K562 (cell line): ENCODE data around the gene ATAD2B. TPM values are rescaled to one million over a fixed set of nuclear protein-coding genes. Genes with fewer than 3 reads are reported as not detected.

Experiments
- ARID3B ChIP-seq: fragments of 250-450 bp; sonication (Bioruptor Pico); IDR thresholded peaks from 2 replicates; pipeline ENCODE4 v1.4.0; 2020; ENCODE audit warnings: borderline replicate concordance
- ARNT ChIP-seq, 2 experiments: fragments of 450-650 bp; IDR thresholded peaks; 2 replicates each; pipeline ENCODE4 v1.6.1; 2016; ENCODE audit warnings: mild to moderate bottlenecking in 1 of 2
- CHAMP1 ChIP-seq: fragments of 450-650 bp; IDR thresholded peaks from 2 replicates; pipeline ENCODE4 v1.6.1; 2016; ENCODE audit warnings: mild to moderate bottlenecking
- CSDE1 ChIP-seq, 2 experiments: fragments of 450-650 bp; IDR thresholded peaks; 2 replicates each; pipeline ENCODE4 v1.6.1; 2016; ENCODE audit warnings: mild to moderate bottlenecking in 1 of 2
- CTBP1 ChIP-seq: fragments of 450-650 bp; IDR thresholded peaks from 2 replicates; pipeline ENCODE4 v1.6.1; 2016; ENCODE audit warnings: borderline replicate concordance
- HLTF ChIP-seq: fragments of 450-650 bp; IDR thresholded peaks from 2 replicates; pipeline ENCODE4 v1.6.1; 2016
- HMGXB4 ChIP-seq: sonication (generic); formaldehyde crosslinking; IDR thresholded peaks from 2 replicates; pipeline ENCODE4 v1.8.1; 2023; ENCODE audit warnings: mild to moderate bottlenecking, missing genetic modification reagents
- MLLT1 ChIP-seq, 2 experiments: fragments of 450-650 bp; IDR thresholded peaks; 2 replicates each; pipeline ENCODE4 v1.6.1; 2016
- MXD1 ChIP-seq: fragments of 250-450 bp; sonication (Bioruptor Pico); IDR thresholded peaks from 2 replicates; pipeline ENCODE4 v1.8.0; 2021; ENCODE audit warnings: borderline replicate concordance, mild to moderate bottlenecking, moderate library complexity; ENCODE audit not compliant: poor library complexity, severe bottlenecking
- NCOR1 ChIP-seq: fragments of 450-650 bp; IDR thresholded peaks from 2 replicates; pipeline ENCODE4 v1.6.1; 2016; ENCODE audit warnings: mild to moderate bottlenecking, moderate library complexity
- NR2C2 ChIP-seq, 2 experiments: fragments of 200-800 bp in 1 of 2; sonication (Bioruptor generic) in 1 of 2; sonication (generic) in 1 of 2; formaldehyde crosslinking in 1 of 2; IDR thresholded peaks; 2 replicates each; pipeline versions ENCODE4 v1.6.1 to v1.8.0; 2016 to 2022; ENCODE audit warnings: mild to moderate bottlenecking in 1 of 2, missing compliant biosample characterization in 1 of 2, missing genetic modification characterization in 1 of 2, missing genetic modification reagents in 1 of 2
- PCBP1 ChIP-seq: fragments of 200-400 bp; formaldehyde crosslinking; IDR thresholded peaks from 2 replicates; pipeline ENCODE4 v1.6.1; 2018; ENCODE audit warnings: mild to moderate bottlenecking, low read depth, low read length; ENCODE audit not compliant: poor library complexity, severe bottlenecking
- RFX1 ChIP-seq: fragments of 450-650 bp; IDR thresholded peaks from 2 replicates; pipeline ENCODE4 v1.6.1; 2016; ENCODE audit warnings: mild to moderate bottlenecking, moderate library complexity
- SREBF1 ChIP-seq: fragments of 150-350 bp; IDR thresholded peaks from 2 replicates; pipeline ENCODE4 v1.6.1; 2014; ENCODE audit warnings: antibody characterized with exemption, low read depth, low read length, borderline replicate concordance
- STAG1 ChIP-seq: sonication (generic); formaldehyde crosslinking; IDR thresholded peaks from 2 replicates; pipeline ENCODE4 v1.5.0; 2020; ENCODE audit warnings: missing genetic modification reagents, borderline replicate concordance
- TAL1 ChIP-seq: fragments of 450-650 bp; IDR thresholded peaks from 2 replicates; pipeline ENCODE4 v1.6.1; 2016; ENCODE audit warnings: mild to moderate bottlenecking
- ZNF146 ChIP-seq: IDR thresholded peaks from one replicate; pipeline ENCODE4 v1.6.1; 2018; ENCODE audit warnings: missing compliant biosample characterization; ENCODE audit not compliant: unreplicated experiment
- ZNF184 ChIP-seq: sonication (generic); formaldehyde crosslinking; IDR thresholded peaks from 2 replicates; pipeline ENCODE4 v1.5.0; 2020; ENCODE audit warnings: missing genetic modification reagents
- ZNF24 ChIP-seq: fragments of 450-650 bp; IDR thresholded peaks from 2 replicates; pipeline ENCODE4 v1.6.1; 2016
- ZNF551 ChIP-seq: fragments of 250-450 bp; sonication (Bioruptor Pico); IDR thresholded peaks from 2 replicates; pipeline ENCODE4 v1.5.0; 2021; ENCODE audit warnings: mild to moderate bottlenecking, moderate library complexity
- polyA plus RNA-seq, 8 experiments: library from polyadenylated mRNA; depleted of rRNA in 4 of 8; stranded (reverse) in 5 of 8; unstranded in 3 of 8; fragments of >200 nt; fragmentation: Nextera tagmentation in 2 of 8; fragmentation: Illumina TruSeq in 1 of 8; extraction: Ambion mirVana in 2 of 8; extraction: Trizol in 1 of 8; gene quantifications; 2 replicates each; pipeline versions ENCODE4 v1.2.1 to v1.2.3, GENCODE V29; 2011 to 2014; ENCODE audit warnings: inconsistent platforms in 1 of 8, missing spikeins in 1 of 8
- total RNA-seq, 7 experiments: library from RNA; depleted of rRNA in 6 of 7; stranded (reverse); fragments of >200 nt in 6 of 7; fragmentation: Illumina TruSeq in 2 of 7; extraction: Trizol in 2 of 7; gene quantifications; 2 replicates each; pipeline versions ENCODE4 v1.2.1 to v1.2.3, GENCODE V29; 2011 to 2021; ENCODE audit warnings: low replicate concordance in 1 of 7

ATAD2B gene
- total and polyA plus RNA-seq, 9 of the 15 experiments (the other 6 are each of a cell fraction or from before 2014, with no cell fraction given), result 3.2 to 21.6 (median 11.4) TPM

- TF ChIP-seq HLTF, result no peak
- no peak for TF ChIP-seq ZNF146 (CRISPR knock-in tag)
- no peak for TF ChIP-seq CSDE1 (IDR thresholded peaks at IDR 0.05)
- TF ChIP-seq ZNF184 (CRISPR knock-in tag), result no peak
- peak; percentile 55; the same call in 1 of the 2 replicates for TF ChIP-seq STAG1 (CRISPR knock-in tag)
- no peak for TF ChIP-seq SREBF1
- no peak for TF ChIP-seq ZNF551 (CRISPR knock-in tag)
- TF ChIP-seq NR2C2 (CRISPR knock-in tag; IDR thresholded peaks at IDR 0.05), result no peak
- peak; percentile 39; the same call in 1 of the 2 replicates for TF ChIP-seq NR2C2 (tag; IDR thresholded peaks at IDR 0.05)
- TF ChIP-seq CTBP1, result peak; percentile 89; the same call in 1 of the 2 replicates
- no peak for TF ChIP-seq ARNT (IDR thresholded peaks at IDR 0.05)
- TF ChIP-seq ZNF24, result peak; percentile 69; the same call in 1 of the 2 replicates
- peak; percentile 35 to 56; a peak in 2 of 4 replicates for TF ChIP-seq MLLT1 (IDR thresholded peaks at IDR 0.05)
- no peak for TF ChIP-seq TAL1
- no peak for TF ChIP-seq MXD1 (CRISPR knock-in tag)
- TF ChIP-seq ARID3B (CRISPR knock-in tag), result no peak
- no peak for TF ChIP-seq RFX1
- TF ChIP-seq PCBP1, result no peak
- TF ChIP-seq HMGXB4 (CRISPR knock-in tag), result peak; percentile 97; the same call in 1 of the 2 replicates
- no peak for TF ChIP-seq CHAMP1
- TF ChIP-seq NCOR1, result peak; percentile 39; the same call in 1 of the 2 replicates
These were observed at the start of gene ATAD2B (continued) for GRCh38 chr2:23926750-23927571.
